ENCODE data around the gene PAK6.
A peak's percentile ranks its signal among the peaks of the same experiment; 100 is the strongest.

Gene PAK6

GRCh38 chr15:40256638-40257235, 17.9 kb downstream of the PAK6 start:
- no peak for DNase-seq

- no peak for DNase-seq
Observed at GRCh38 chr15:40257656-40258450, 19.0 kb downstream of the PAK6 start.

- DNase-seq, result no peak
Observed at GRCh38 chr15:40258544-40258943, 19.7 kb downstream of the PAK6 start.

DNA sequence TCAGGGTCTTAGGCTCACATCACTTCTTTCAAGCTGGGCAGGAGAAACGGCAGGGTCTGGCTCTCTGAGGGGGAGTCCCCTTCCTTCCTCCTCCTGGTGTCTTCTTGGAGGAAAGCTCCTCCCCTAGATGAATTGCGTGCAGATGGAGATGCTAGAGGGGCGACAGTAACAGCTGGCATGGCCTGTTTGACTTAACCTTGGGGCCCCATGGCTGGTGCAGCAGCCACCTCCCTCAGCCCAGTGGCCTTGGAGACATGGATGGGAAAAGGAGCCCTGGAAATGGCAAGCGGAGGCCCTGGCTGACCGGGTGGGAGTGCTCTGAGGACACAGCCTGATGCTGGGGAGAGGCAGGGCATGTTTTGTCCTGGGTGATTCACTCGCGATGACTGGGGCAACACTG, 20.2 kb downstream of the PAK6 start:
- DNase-seq, result no peak

- no peak for DNase-seq
Observed at GRCh38 chr15:40263024-40263754, 24.3 kb downstream of the PAK6 start.

DNA sequence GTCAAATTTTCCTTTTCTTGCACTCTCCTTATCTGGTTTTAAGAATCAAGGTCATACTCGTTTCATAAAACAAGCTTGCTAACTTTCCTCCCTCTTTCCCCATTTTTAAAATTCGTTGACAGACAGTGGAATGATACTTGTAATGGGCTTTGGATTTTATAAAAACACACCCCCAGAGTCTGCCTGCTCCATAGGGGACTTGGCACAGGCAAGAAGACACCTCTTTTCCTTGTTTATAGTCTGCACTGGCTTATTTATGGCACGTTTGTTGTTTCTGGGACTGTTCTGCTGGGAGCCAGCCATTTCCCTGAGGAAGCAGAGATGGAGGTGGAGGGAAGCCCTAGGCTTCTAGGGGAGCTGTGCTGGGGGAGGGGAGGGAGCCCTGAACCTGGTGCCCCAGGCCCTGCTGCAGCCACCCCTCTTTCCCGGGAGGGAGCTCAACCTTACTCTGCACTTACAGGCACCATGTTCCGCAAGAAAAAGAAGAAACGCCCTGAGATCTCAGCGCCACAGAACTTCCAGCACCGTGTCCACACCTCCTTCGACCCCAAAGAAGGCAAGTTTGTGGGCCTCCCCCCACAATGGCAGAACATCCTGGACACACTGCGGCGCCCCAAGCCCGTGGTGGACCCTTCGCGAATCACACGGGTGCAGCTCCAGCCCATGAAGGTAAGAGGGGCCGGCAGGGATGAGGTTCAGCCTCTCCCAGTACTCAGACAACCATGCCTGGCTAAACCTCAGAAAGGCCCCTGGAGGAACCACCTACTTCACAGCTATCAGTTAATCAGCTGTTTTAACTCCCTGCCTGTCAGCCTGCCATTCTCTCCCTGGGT, 25.7 kb downstream of the PAK6 start:
- DNase-seq, result no peak

DNA sequence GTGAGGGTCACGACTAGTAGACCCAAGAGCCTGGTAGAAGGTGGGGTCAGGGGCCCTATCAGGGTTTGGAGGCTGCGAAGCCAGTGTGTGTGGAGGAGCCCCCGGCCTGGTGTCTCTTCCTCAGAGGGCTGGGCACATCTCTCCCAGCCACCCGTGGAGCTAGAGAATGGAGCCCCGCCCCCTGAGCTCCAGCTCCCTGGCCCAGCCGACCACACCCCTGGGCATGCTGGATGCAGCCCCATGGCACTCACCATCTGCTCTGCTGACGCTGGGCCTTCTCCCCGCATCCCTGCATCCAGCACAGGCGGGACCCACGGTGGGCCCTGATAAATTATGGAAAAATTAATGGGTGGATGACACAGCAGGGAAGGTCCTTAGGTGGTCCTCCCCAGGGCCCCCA, 26.5 kb downstream of the PAK6 start:
- no peak for DNase-seq

DNA sequence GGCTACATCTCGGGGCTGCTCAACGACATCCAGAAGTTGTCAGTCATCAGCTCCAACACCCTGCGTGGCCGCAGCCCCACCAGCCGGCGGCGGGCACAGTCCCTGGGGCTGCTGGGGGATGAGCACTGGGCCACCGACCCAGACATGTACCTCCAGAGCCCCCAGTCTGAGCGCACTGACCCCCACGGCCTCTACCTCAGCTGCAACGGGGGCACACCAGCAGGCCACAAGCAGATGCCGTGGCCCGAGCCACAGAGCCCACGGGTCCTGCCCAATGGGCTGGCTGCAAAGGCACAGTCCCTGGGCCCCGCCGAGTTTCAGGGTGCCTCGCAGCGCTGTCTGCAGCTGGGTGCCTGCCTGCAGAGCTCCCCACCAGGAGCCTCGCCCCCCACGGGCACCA, 27.0 kb downstream of the PAK6 start:
- no peak for DNase-seq

DNA sequence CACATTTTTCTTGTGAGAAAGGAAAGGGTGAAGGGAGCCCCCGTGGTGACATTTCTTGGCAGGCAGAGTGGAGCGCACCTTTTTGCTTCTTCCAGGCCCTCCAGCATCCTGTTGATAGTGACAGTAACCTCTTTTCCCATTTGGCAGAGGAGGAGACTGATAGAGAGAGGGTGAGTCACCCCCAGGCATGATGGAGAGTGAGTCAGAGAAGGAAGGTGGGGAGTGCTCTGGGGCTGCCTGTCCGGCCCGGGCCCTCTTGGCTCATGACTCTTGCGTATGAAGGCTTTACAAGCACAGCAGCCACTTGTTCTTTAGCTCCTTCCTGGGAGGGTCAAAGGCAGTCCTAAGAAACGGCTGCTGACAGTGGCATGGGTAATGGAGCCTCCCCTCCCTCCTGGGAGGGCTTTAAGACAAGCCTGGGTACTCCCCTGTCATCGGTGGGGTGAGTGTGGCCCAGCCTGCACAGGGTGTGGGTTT, 28.0 kb downstream of the PAK6 start:
- no peak for DNase-seq

- DNase-seq, result no peak
Observed at GRCh38 chr15:40267670-40268069, 28.8 kb downstream of the PAK6 start.

DNA sequence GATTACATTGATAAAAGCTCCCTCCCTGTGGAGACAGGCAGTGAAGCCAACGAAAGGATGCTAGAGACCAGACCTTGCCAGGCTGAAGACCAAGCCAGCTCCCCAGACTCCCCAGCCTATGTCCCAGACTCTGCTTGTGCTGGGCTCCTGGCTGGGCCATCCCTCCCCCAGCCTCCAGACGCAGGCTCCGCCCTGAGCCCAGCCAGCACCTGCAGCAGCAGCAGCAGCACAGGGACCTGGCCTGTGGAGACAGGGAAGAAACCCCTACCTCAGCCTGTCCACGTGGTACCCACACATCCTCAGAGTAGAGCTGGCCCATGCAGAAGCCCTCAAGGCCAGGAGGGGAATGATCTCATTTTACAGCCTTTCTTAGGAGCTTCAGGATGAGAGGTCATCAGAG, 30.7 kb downstream of the PAK6 start:
- no peak for DNase-seq

DNA sequence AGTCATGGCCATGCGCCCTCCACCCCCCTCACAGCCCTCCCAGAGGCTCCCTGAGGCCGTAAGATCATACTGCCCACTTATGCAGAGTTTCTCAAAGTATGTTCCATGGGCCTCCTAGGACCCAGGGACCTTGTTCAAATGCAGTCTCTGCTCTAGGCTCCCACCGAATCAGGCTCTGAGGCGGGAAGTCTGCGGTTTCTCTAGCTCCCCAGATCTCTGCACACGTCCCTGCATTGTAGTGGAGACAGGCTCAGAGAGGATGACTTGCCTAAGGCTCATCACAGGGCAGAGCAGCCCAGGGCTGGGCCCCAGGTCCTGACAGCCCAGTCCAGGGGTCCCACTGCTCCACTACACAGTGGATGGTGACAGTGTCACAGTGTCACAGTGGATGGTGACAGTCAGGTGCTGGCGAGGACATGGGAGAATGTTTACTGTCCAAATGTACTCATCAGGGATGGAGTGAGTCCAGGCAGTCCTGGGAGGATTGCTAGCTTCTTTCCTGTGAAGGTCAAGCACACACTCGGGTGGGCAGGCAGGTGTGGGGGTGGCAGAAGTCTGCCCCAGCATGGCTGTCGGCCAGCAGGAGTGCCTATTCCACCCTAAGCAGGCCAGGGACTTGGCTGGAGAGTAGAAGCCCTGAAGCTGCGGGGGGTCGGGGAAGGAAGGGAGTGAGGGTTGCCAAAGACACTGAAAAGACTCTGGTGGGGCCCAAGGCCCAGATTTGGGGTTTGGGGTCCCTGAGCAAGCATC, 31.6 kb downstream of the PAK6 start:
- no peak for DNase-seq

GRCh38 chr15:40271685-40272484, 33.0 kb downstream of the PAK6 start:
- no peak for DNase-seq

GRCh38 chr15:40272485-40273056, 33.7 kb downstream of the PAK6 start:
- DNase-seq, result no peak

DNA sequence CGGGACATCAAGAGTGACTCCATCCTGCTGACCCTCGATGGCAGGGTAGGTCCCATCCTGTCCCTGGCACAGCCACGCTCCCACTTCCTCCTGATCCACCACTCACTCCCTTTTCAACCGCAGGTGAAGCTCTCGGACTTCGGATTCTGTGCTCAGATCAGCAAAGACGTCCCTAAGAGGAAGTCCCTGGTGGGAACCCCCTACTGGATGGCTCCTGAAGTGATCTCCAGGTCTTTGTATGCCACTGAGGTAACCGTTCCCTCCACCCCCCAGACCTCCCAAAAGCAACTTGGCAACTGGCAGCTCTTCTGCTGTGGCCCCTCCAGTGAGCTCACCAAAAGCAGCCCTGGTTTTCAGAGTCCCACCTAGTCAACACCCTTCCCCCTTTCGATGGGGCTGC, 34.6 kb downstream of the PAK6 start:
- DNase-seq, result no peak

- peak; percentile 28 for DNase-seq
Observed at GRCh38 chr15:40274350-40275274, 35.7 kb downstream of the PAK6 start.

GRCh38 chr15:40275523-40275922, 36.7 kb downstream of the PAK6 start:
- no peak for DNase-seq

DNA sequence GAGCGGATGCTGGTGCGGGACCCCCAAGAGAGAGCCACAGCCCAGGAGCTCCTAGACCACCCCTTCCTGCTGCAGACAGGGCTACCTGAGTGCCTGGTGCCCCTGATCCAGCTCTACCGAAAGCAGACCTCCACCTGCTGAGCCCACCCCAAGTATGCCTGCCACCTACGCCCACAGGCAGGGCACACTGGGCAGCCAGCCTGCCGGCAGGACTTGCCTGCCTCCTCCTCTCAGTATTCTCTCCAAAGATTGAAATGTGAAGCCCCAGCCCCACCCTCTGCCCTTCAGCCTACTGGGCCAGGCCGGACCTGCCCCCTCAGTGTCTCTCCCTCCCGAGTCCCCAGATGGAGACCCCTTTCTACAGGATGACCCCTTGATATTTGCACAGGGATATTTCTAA, 37.1 kb downstream of the PAK6 start:
- no peak for DNase-seq

- DNase-seq, result no peak
Observed at GRCh38 chr15:40276927-40277326, 38.1 kb downstream of the PAK6 start.

- DNase-seq, result no peak
Observed at GRCh38 chr15:40277471-40277870, 38.6 kb downstream of the PAK6 start.

Data from NCI-H510A (cell line).